Measurements from ENCODE around the gene ZNF451.
"Not testable (repeated sequence)": the region's sequence is repeated elsewhere in the genome, so short reads cannot be mapped to it uniquely, and the experiment has no call there.

ZNF451 gene

GRCh38 chr6:57069228-57069627 is 20.8 kb upstream of the ZNF451 start:
- no peak for FAIRE-seq
- DNase-seq (ENCODE audit: insufficient read length, low spot score) = no peak
- TF ChIP-seq SPI1 (IDR thresholded peaks at IDR 0.05; ENCODE audit: low read depth, low read length) (no peak), PAX5 (IDR thresholded peaks at IDR 0.05; ENCODE audit: insufficient read depth, low read length, severe bottlenecking) (no peak), POLR2AphosphoS5 (IDR thresholded peaks at IDR 0.05; ENCODE audit: low read depth, low read length) (no peak), TAF1 (IDR thresholded peaks at IDR 0.05; ENCODE audit: low read depth, low read length) (no peak), POU2F2 (IDR thresholded peaks at IDR 0.05; ENCODE audit: low read depth, low read length) (no peak), POLR2A (IDR thresholded peaks at IDR 0.05; ENCODE audit: low read depth, low read length) (no peak)

DNA sequence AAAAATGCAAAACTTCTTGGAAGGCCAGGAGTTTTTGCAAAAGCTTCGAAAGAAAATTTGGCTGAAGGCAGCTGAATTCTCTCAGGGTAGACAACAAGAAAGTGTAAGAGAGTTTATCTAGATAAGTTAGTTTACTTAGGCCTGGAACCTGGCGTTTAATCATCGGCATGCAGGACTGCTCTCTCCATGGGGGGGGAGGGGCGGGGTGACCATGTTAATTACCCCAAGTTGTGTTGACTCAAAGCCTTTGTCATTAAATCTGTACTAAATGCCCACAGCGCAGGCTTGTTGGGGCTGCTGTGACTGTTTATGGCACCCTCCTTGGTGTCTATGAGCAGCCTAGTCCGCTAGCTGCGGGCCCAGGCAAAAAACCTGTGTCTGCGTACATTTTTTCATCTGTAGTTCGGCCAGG is 20.1 kb upstream of the ZNF451 start:
- no peak for FAIRE-seq
- DNase-seq (ENCODE audit: insufficient read length, low spot score) = no peak
- TF ChIP-seq TAF1 (IDR thresholded peaks at IDR 0.05; ENCODE audit: low read depth, low read length) (no peak), PAX5 (IDR thresholded peaks at IDR 0.05; ENCODE audit: insufficient read depth, low read length, severe bottlenecking) (no peak), POU2F2 (IDR thresholded peaks at IDR 0.05; ENCODE audit: low read depth, low read length) (no peak), POLR2A (IDR thresholded peaks at IDR 0.05; ENCODE audit: low read depth, low read length) (no peak), POLR2AphosphoS5 (IDR thresholded peaks at IDR 0.05; ENCODE audit: low read depth, low read length) (no peak), SPI1 (IDR thresholded peaks at IDR 0.05; ENCODE audit: low read depth, low read length) (no peak)

- no peak for DNase-seq (ENCODE audit: insufficient read length, low spot score)
- FAIRE-seq = no peak
- TF ChIP-seq SPI1 (IDR thresholded peaks at IDR 0.05; ENCODE audit: low read depth, low read length) (no peak), TAF1 (IDR thresholded peaks at IDR 0.05; ENCODE audit: low read depth, low read length) (no peak), POLR2A (IDR thresholded peaks at IDR 0.05; ENCODE audit: low read depth, low read length) (no peak), PAX5 (IDR thresholded peaks at IDR 0.05; ENCODE audit: insufficient read depth, low read length, severe bottlenecking) (no peak), POLR2AphosphoS5 (IDR thresholded peaks at IDR 0.05; ENCODE audit: low read depth, low read length) (no peak), POU2F2 (IDR thresholded peaks at IDR 0.05; ENCODE audit: low read depth, low read length) (no peak)
Measured at GRCh38 chr6:57072108-57072507, 17.9 kb upstream of the ZNF451 start.

- DNase-seq (ENCODE audit: insufficient read length, low spot score) (no peak), FAIRE-seq (no peak)
- TF ChIP-seq POLR2AphosphoS5 (IDR thresholded peaks at IDR 0.05; ENCODE audit: low read depth, low read length) = no peak
- TF ChIP-seq SPI1 (IDR thresholded peaks at IDR 0.05; ENCODE audit: low read depth, low read length) = no peak
Measured at GRCh38 chr6:57074383-57074782, 15.6 kb upstream of the ZNF451 start.

- DNase-seq (ENCODE audit: insufficient read length, low spot score) = no peak
- no peak for TF ChIP-seq POU2F2 (IDR thresholded peaks at IDR 0.05; ENCODE audit: low read depth, low read length)
- TF ChIP-seq PAX5 (IDR thresholded peaks at IDR 0.05; ENCODE audit: insufficient read depth, low read length, severe bottlenecking) = no peak
- no peak for TF ChIP-seq SPI1 (IDR thresholded peaks at IDR 0.05; ENCODE audit: low read depth, low read length)
- no peak for TF ChIP-seq POLR2A (IDR thresholded peaks at IDR 0.05; ENCODE audit: low read depth, low read length)
- no peak for TF ChIP-seq POLR2AphosphoS5 (IDR thresholded peaks at IDR 0.05; ENCODE audit: low read depth, low read length)
- no peak for TF ChIP-seq TAF1 (IDR thresholded peaks at IDR 0.05; ENCODE audit: low read depth, low read length)
- no peak for FAIRE-seq
Measured at GRCh38 chr6:57075092-57075491, 14.9 kb upstream of the ZNF451 start.

DNA sequence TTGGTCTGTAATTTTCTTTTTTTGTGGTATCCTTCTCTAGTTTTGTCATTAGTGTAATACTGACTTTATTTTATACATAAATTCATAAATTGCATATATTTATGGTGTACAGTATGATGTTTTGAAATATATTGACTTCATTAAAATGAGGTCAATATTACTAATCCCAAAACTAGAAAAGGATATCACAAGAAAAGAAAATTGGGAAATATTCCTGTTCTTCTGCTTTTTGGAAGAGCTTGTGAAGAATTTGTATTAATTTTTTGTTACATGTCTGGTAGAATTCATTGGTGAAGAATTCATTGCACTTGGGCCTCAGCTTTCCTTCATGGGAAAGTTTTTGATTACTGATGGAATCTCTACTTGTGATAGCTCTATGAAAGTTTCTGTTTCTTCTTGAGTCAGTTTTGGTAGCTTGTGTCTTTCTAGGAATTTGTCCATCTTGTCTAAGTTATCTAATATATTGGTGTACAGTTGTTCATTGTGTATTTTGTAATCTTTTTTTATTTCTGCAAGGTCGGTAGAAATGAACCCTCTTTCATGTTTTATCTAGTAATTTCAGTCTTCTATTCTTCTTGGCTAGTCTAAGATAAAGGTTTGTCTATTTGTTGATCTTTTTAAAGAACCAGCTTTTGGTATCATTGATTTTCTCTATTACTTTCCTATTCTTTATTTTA is 11.3 kb upstream of the ZNF451 start:
- no peak for DNase-seq (ENCODE audit: insufficient read length, low spot score)
- TF ChIP-seq TAF1 (IDR thresholded peaks at IDR 0.05; ENCODE audit: low read depth, low read length) = no peak
- TF ChIP-seq PAX5 (IDR thresholded peaks at IDR 0.05; ENCODE audit: insufficient read depth, low read length, severe bottlenecking) = no peak
- TF ChIP-seq POLR2AphosphoS5 (IDR thresholded peaks at IDR 0.05; ENCODE audit: low read depth, low read length) = no peak
- TF ChIP-seq POLR2A (IDR thresholded peaks at IDR 0.05; ENCODE audit: low read depth, low read length) = no peak
- no peak for TF ChIP-seq POU2F2 (IDR thresholded peaks at IDR 0.05; ENCODE audit: low read depth, low read length)
- no peak for TF ChIP-seq SPI1 (IDR thresholded peaks at IDR 0.05; ENCODE audit: low read depth, low read length)
- no peak for FAIRE-seq

- no peak for TF ChIP-seq POU2F2 (IDR thresholded peaks at IDR 0.05; ENCODE audit: low read depth, low read length)
- no peak for TF ChIP-seq SPI1 (IDR thresholded peaks at IDR 0.05; ENCODE audit: low read depth, low read length)
- FAIRE-seq = no peak
Measured at GRCh38 chr6:57085471-57085870, 4.5 kb upstream of the ZNF451 start.

GRCh38 chr6:57086843-57087242 is 3.1 kb upstream of the ZNF451 start:
- TF ChIP-seq POLR2A (IDR thresholded peaks at IDR 0.05; ENCODE audit: low read depth, low read length) (no peak), PAX5 (IDR thresholded peaks at IDR 0.05; ENCODE audit: insufficient read depth, low read length, severe bottlenecking) (no peak), TAF1 (IDR thresholded peaks at IDR 0.05; ENCODE audit: low read depth, low read length) (no peak), POU2F2 (IDR thresholded peaks at IDR 0.05; ENCODE audit: low read depth, low read length) (no peak), POLR2AphosphoS5 (IDR thresholded peaks at IDR 0.05; ENCODE audit: low read depth, low read length) (no peak), SPI1 (IDR thresholded peaks at IDR 0.05; ENCODE audit: low read depth, low read length) (no peak)
- DNase-seq (ENCODE audit: insufficient read length, low spot score) (no peak), FAIRE-seq (no peak)

More at GRCh38 chr6:57085471-57085870, 4.5 kb upstream of the ZNF451 start:
- no peak for DNase-seq (ENCODE audit: insufficient read length, low spot score)

GRCh38 chr6:57087916-57088315 is 2.1 kb upstream of the ZNF451 start:
- DNase-seq (ENCODE audit: insufficient read length, low spot score) (no peak), FAIRE-seq (no peak)
- no peak for TF ChIP-seq SPI1 (IDR thresholded peaks at IDR 0.05; ENCODE audit: low read depth, low read length)
- TF ChIP-seq POU2F2 (IDR thresholded peaks at IDR 0.05; ENCODE audit: low read depth, low read length) = no peak
- TF ChIP-seq POLR2AphosphoS5 (IDR thresholded peaks at IDR 0.05; ENCODE audit: low read depth, low read length) = no peak
- no peak for TF ChIP-seq PAX5 (IDR thresholded peaks at IDR 0.05; ENCODE audit: insufficient read depth, low read length, severe bottlenecking)
- no peak for TF ChIP-seq TAF1 (IDR thresholded peaks at IDR 0.05; ENCODE audit: low read depth, low read length)
- no peak for TF ChIP-seq POLR2A (IDR thresholded peaks at IDR 0.05; ENCODE audit: low read depth, low read length)

GRCh38 chr6:57089265-57089664 is 723 bp upstream of the ZNF451 start:
- DNase-seq (ENCODE audit: insufficient read length, low spot score) (no peak), FAIRE-seq (no peak)
- no peak for TF ChIP-seq TAF1 (IDR thresholded peaks at IDR 0.05; ENCODE audit: low read depth, low read length)

DNA sequence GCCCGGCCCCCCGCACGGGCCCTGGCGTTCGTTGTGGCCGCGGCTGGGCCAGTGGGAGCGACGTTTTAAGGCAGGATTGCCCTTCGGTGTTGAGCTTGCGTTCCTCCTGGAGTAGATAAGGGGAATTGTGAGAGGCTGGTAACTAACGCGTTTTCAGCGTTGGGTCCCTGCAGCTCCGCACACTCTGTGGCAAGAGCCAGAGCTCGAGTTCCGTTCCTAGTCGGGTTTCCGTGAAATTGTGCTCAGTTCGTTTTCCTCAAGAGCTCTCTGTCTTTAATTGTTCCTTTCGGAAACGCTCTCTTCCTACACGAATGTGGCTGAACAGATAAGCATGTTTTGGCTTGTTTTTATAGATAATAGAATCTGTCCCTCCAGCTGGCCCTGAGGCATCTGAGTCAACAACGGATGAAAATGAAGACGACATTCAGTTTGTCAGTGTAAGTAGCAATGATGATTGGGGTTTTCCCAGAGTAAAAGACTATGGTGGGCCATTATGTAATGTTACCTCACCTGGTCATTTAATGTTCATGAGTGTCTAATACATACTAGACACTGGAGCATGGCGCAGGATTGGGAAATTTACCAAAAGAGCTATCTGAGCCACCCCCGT is 575 bp downstream of the ZNF451 start:
- peak; percentile 98 for FAIRE-seq
- not testable (repeated sequence) for DNase-seq (ENCODE audit: insufficient read length, low spot score)

GRCh38 chr6:57091375-57091774 is 1.4 kb downstream of the ZNF451 start:
- FAIRE-seq; DNase-seq (ENCODE audit: insufficient read length, low spot score): not testable (repeated sequence)
